ENCODE results near the gene POSTN.

The POSTN gene

GRCh38 chr13:37598597-37598996 is at the start of gene POSTN:
Gene POSTN (minus strand): TSS chr13:37598768. CDS start chr13:37598726, 42 bp downstream.
- DNase-seq = no peak

GRCh38 chr13:37647031-37647650 is 48.6 kb upstream of the POSTN start:
- DNase-seq = no peak

GRCh38 chr13:37646531-37646930 is 48.0 kb upstream of the POSTN start:
- no peak for DNase-seq

- no peak for DNase-seq
These were observed 46.7 kb upstream of the POSTN start for GRCh38 chr13:37645181-37645740.

- no peak for DNase-seq
These were observed 42.8 kb upstream of the POSTN start for GRCh38 chr13:37641391-37641790.

GRCh38 chr13:37640499-37640898 is 41.9 kb upstream of the POSTN start:
- DNase-seq = no peak

GRCh38 chr13:37636701-37637100 is 38.1 kb upstream of the POSTN start:
- no peak for DNase-seq

GRCh38 chr13:37632294-37632693 is 33.7 kb upstream of the POSTN start:
- no peak for DNase-seq

GRCh38 chr13:37627428-37627827 is 28.9 kb upstream of the POSTN start:
- no peak for DNase-seq

- DNase-seq = no peak
These were observed 23.3 kb upstream of the POSTN start for GRCh38 chr13:37621811-37622361.

GRCh38 chr13:37618554-37618953 is 20.0 kb upstream of the POSTN start:
- no peak for DNase-seq

GRCh38 chr13:37617173-37617572 is 18.6 kb upstream of the POSTN start:
- no peak for DNase-seq

GRCh38 chr13:37616131-37616530 is 17.6 kb upstream of the POSTN start:
- no peak for DNase-seq

- DNase-seq = no peak
These were observed 16.7 kb upstream of the POSTN start for GRCh38 chr13:37615276-37615675.

- no peak for DNase-seq
These were observed 15.1 kb upstream of the POSTN start for GRCh38 chr13:37613638-37614037.

- DNase-seq = no peak
These were observed 14.7 kb upstream of the POSTN start for GRCh38 chr13:37613236-37613635.

GRCh38 chr13:37608750-37609339 is 10.3 kb upstream of the POSTN start:
- DNase-seq = no peak

- no peak for DNase-seq
These were observed 4.3 kb upstream of the POSTN start for GRCh38 chr13:37602733-37603381.

GRCh38 chr13:37601648-37602440 is 3.3 kb upstream of the POSTN start:
- no peak for DNase-seq

GRCh38 chr13:37599519-37599918 is 951 bp upstream of the POSTN start:
- DNase-seq = no peak

GRCh38 chr13:37597477-37598025 is 1.0 kb downstream of the POSTN start:
- DNase-seq = no peak

- no peak for DNase-seq
These were observed 1.8 kb downstream of the POSTN start for GRCh38 chr13:37596805-37597204.

GRCh38 chr13:37595162-37595561 is 3.4 kb downstream of the POSTN start:
- no peak for DNase-seq
